ENCODE measurements around the gene TTLL5. TPM values are rescaled to one million over a fixed set of nuclear protein-coding genes. Genes with fewer than 3 reads are reported as not detected.

The TTLL5 gene
- total RNA-seq, 1 experiment from 2014 or later = 35.7 TPM

- Histone ChIP-seq H3K27me3 (ENCODE audit: insufficient read depth, low read length) (no peaks in the 10 kb centered on the region), H4K5ac (ENCODE audit: insufficient read length, low read depth, low read length) (no peak overlapping the region), H3K4me1 (ENCODE audit: insufficient read depth, low read length) (no peaks in the 10 kb centered on the region), H3K4me2 (ENCODE audit: insufficient read depth, insufficient read length, low read length) (no peak overlapping the region), H3K79me1 (ENCODE audit: insufficient read depth, low read depth, low read length, poor library complexity, severe bottlenecking) (no peaks in the 10 kb centered on the region), H3K9me3 (ENCODE audit: control insufficient read depth, low read depth, low read length) (no peaks in the 10 kb centered on the region), H3K56ac (ENCODE audit: insufficient read length, low read depth, low read length) (no peak overlapping the region), H3K79me2 (ENCODE audit: insufficient read depth, low read length) (no peaks in the 10 kb centered on the region), H3K9ac (ENCODE audit: extremely low read depth, insufficient read length, low read length) (no peak overlapping the region), H3K23ac (ENCODE audit: insufficient read length, low read depth, low read length) (no peak overlapping the region), H4K8ac (replicated peaks; ENCODE audit: insufficient read length, low read depth, low read length) (no peak overlapping the region), H2AK5ac (ENCODE audit: insufficient read length, low read length) (no peak overlapping the region), H2BK120ac (ENCODE audit: low read depth, low read length, poor library complexity, severe bottlenecking) (no peak overlapping the region), H3K4ac (ENCODE audit: low read depth, low read length) (no peak overlapping the region), H4K20me1 (ENCODE audit: control insufficient read depth, insufficient read depth, insufficient read length) (no peaks in the 10 kb centered on the region), H4K91ac (ENCODE audit: insufficient read length, low read depth, low read length) (no peak overlapping the region), H2BK15ac (ENCODE audit: low read depth, low read length) (no peak overlapping the region), H2BK12ac (ENCODE audit: insufficient read length, low read depth, low read length) (no peak overlapping the region), H3K14ac (ENCODE audit: insufficient read depth, low read length) (no peak overlapping the region), H2BK20ac (ENCODE audit: low read depth, low read length, poor library complexity, severe bottlenecking) (no peak overlapping the region), H2AFZ (ENCODE audit: low read length) (no peak overlapping the region), H3K18ac (ENCODE audit: insufficient read length, low read depth, low read length) (no peak overlapping the region), H3K23me2 (ENCODE audit: insufficient read length, low read depth, low read length, poor library complexity, severe bottlenecking) (no peaks in the 10 kb centered on the region), H3K27ac (ENCODE audit: insufficient read length, low read depth, low read length) (no peak overlapping the region), H3T11ph (ENCODE audit: low read length) (no peak overlapping the region), H2BK5ac (ENCODE audit: insufficient read length, low read length) (no peak overlapping the region)
- DNase-seq = peak; percentile 84
- H3K9me3 Mint-ChIP-seq = no peaks in the 10 kb centered on the region
- H3K27ac Mint-ChIP-seq = no peak overlapping the region
- H3K36me3 Mint-ChIP-seq (ENCODE audit: insufficient read depth in 1 of 3, low read depth in 3 of 3) = peaks cover 38 to 71% (median 64%) of the 10 kb centered on the region in 3 experiments
- H3K4me3 Mint-ChIP-seq = no peak overlapping the region
- 0 out of 4 replicates have a peak, but pooled peaks cover 0 to 5% of the 10 kb centered on the region in 2 experiments for H3K4me1 Mint-ChIP-seq
- no CpG with 5 or more reads among the region's 4 CpGs for WGBS (ENCODE audit: extremely low coverage, insufficient read length, low lambda C conversion rate)
- no peaks in the 10 kb centered on the region for H3K27me3 Mint-ChIP-seq (ENCODE audit: low read depth)
- TF ChIP-seq CTCF (conservative IDR thresholded peaks at IDR 0.05) = peak; percentile 98
Measured at GRCh38 chr14:75654127-75654732, 6.8 kb upstream of the TTLL5 start.
